Prostate gland (tissue), 2 donors: Measurements from ENCODE around the gene AGFG1. TPM values are rescaled to one million over a fixed set of nuclear protein-coding genes. Genes with fewer than 3 reads are reported as not detected.

Experiments
- DNase-seq: peaks from one replicate; pipeline ENCODE4 v3.0.0-alpha.2; 2019; ENCODE audit warnings: low spot score
- H3K27ac ChIP-seq, 2 donors: fragments of 200-600 bp; sonication (generic); 2 replicates each; pipeline ENCODE4 v1.5.1; 2017 to 2019
- H3K27me3 ChIP-seq: fragments of 200-600 bp; sonication (generic); replicated peaks from 2 replicates; pipeline ENCODE4 v1.5.1; 2019; ENCODE audit not compliant: insufficient read depth
- H3K36me3 ChIP-seq, 2 donors: fragments of 200-600 bp; sonication (generic); 1 replicate in 1 of 2; 2 replicates in 1 of 2; pipeline versions ENCODE4 v1.5.1 to v1.8.1; 2017 to 2019
- H3K4me1 ChIP-seq: fragments of 200-600 bp; sonication (generic); replicated peaks from 2 replicates; pipeline ENCODE4 v1.5.1; 2019
- H3K4me3 ChIP-seq, 2 donors: fragments of 200-600 bp; sonication (generic); 2 replicates each; pipeline ENCODE4 v1.5.1; 2017 to 2019
- H3K9me3 ChIP-seq: fragments of 200-600 bp; sonication (generic); 2 replicates; pipeline ENCODE4 v1.5.1; 2017
- CTCF ChIP-seq, 4 experiments: fragments of 200-600 bp in 2 of 4; fragments of 450-650 bp in 2 of 4; sonication (generic) in 2 of 4; IDR thresholded peaks; 1 replicate in 3 of 4; 2 replicates in 1 of 4; pipeline ENCODE4 v1.5.1; 2016 to 2019; ENCODE audit warnings: antibody characterized with exemption in 4 of 4, mild to moderate bottlenecking in 2 of 4, moderate library complexity in 2 of 4
- POLR2A ChIP-seq: fragments of 450-650 bp; IDR thresholded peaks from one replicate; pipeline ENCODE4 v1.6.1; 2016; ENCODE audit warnings: antibody characterized with exemption, mild to moderate bottlenecking
- POLR2AphosphoS5 ChIP-seq: sonication (generic); formaldehyde crosslinking; IDR thresholded peaks from one replicate; pipeline ENCODE4 v1.6.1; 2017; ENCODE audit warnings: antibody characterized with exemption
- WGBS: methylation state at CpG from one replicate; pipeline ENCODE4 v1.1.5; 2018; 5-methylcytosine and 5-hydroxymethylcytosine counted together
- intact Hi-C: fragments of 100-400 bp; cut with DNase I; formaldehyde crosslinking; loops from one replicate; pipeline ENCODE4 v1.14.2; 2022
- total RNA-seq, 2 donors: library from RNA; depleted of rRNA; stranded (reverse); fragments of >200 nt; gene quantifications; one replicate each; pipeline ENCODE4 v1.1.0, GENCODE V29; 2016

The AGFG1 gene
- total RNA-seq, 2 donors from 2014 or later: 40.3 to 73.7 TPM

GRCh38 chr2:227450311-227450841 is 21.6 kb upstream of the AGFG1 start:
- Histone ChIP-seq H3K27ac (no peak overlapping the region), H3K4me3 (no peak overlapping the region), H3K36me3 (no peaks in the 10 kb centered on the region), H3K9me3 (no peaks in the 10 kb centered on the region), H3K27me3 (no peaks in the 10 kb centered on the region), H3K4me1 (no peaks in the 10 kb centered on the region)
- DNase-seq: no peak
- intact Hi-C loops: no loop called here
- TF ChIP-seq POLR2A: no peak
- no peak for TF ChIP-seq CTCF (IDR thresholded peaks at IDR 0.05)
- no peak for TF ChIP-seq POLR2AphosphoS5
- WGBS: 32% methylated on average over 5 of the region's 5 CpGs

- no peak for DNase-seq
Observed at GRCh38 chr2:227450926-227451654, 20.9 kb upstream of the AGFG1 start.

GRCh38 chr2:227451655-227451992 is 20.3 kb upstream of the AGFG1 start:
- intact Hi-C loops: no loop called here
- Histone ChIP-seq H3K4me1 (no peaks in the 10 kb centered on the region), H3K36me3 (no peaks in the 10 kb centered on the region), H3K4me3 (no peak overlapping the region), H3K9me3 (no peaks in the 10 kb centered on the region), H3K27ac (no peak overlapping the region), H3K27me3 (no peaks in the 10 kb centered on the region)
- TF ChIP-seq POLR2A (no peak), POLR2AphosphoS5 (no peak), CTCF (IDR thresholded peaks at IDR 0.05) (no peak)
- DNase-seq: no peak

More at GRCh38 chr2:227450926-227451654, 20.9 kb upstream of the AGFG1 start:
- 67% methylated on average over 5 of the region's 5 CpGs for WGBS
- H3K27me3 ChIP-seq: no peaks in the 10 kb centered on the region
- no peaks in the 10 kb centered on the region for H3K36me3 ChIP-seq
- H3K9me3 ChIP-seq: no peaks in the 10 kb centered on the region
- H3K27ac ChIP-seq: no peak overlapping the region
- no peak for TF ChIP-seq CTCF (IDR thresholded peaks at IDR 0.05)
- no peak for TF ChIP-seq POLR2AphosphoS5
- no peak for TF ChIP-seq POLR2A
- no peak overlapping the region for H3K4me3 ChIP-seq
- H3K4me1 ChIP-seq: no peaks in the 10 kb centered on the region
- intact Hi-C loops: no loop called here

- TF ChIP-seq CTCF (IDR thresholded peaks at IDR 0.05) (no peak), POLR2A (no peak), POLR2AphosphoS5 (no peak)
- Histone ChIP-seq H3K27ac (no peak overlapping the region), H3K36me3 (no peaks in the 10 kb centered on the region), H3K4me1 (no peaks in the 10 kb centered on the region), H3K27me3 (no peaks in the 10 kb centered on the region), H3K9me3 (no peaks in the 10 kb centered on the region), H3K4me3 (no peak overlapping the region)
- DNase-seq: no peak
- intact Hi-C loops: no loop called here
- WGBS: 94% methylated on average over 1 of the region's 1 CpG
Observed at GRCh38 chr2:227453810-227454209, 18.1 kb upstream of the AGFG1 start.

- no peaks in the 10 kb centered on the region for H3K27me3 ChIP-seq
- no peak overlapping the region for H3K27ac ChIP-seq
- no peaks in the 10 kb centered on the region for H3K4me1 ChIP-seq
- TF ChIP-seq CTCF (IDR thresholded peaks at IDR 0.05): no peak
- TF ChIP-seq POLR2AphosphoS5: no peak
- no peak for TF ChIP-seq POLR2A
- H3K4me3 ChIP-seq: no peak overlapping the region
- intact Hi-C loops: no loop called here
- DNase-seq: no peak
- no peaks in the 10 kb centered on the region for H3K9me3 ChIP-seq
- H3K36me3 ChIP-seq: no peaks in the 10 kb centered on the region
Observed at GRCh38 chr2:227454323-227454860, 17.6 kb upstream of the AGFG1 start.
